ENCODE measurements around the gene NDC80.
"Not testable (repeated sequence)": the region's sequence is repeated elsewhere in the genome, so short reads cannot be mapped to it uniquely, and the experiment has no call there.

The NDC80 gene

DNA sequence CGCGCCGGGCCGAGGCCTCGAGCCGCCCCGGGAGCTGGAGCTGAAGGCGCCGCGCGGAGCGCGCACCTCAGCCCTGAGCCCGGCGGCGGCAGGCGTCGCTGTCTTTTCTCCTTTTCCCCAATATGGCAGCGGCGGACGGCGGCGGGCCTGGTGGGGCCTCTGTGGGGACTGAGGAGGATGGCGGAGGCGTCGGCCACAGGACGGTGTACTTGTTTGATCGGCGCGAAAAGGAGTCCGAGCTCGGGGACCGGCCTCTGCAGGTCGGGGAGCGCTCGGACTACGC, 84.5 kb downstream of the NDC80 start:
- Mint-ChIP-seq H3K4me1 (peaks cover 24% of the 10 kb centered on the region), H3K9me3 (no peaks in the 10 kb centered on the region), H3K27me3 (ENCODE audit: low read depth) (peaks cover 7% of the 10 kb centered on the region), H3K4me3 (peak overlapping the region; percentile 93 to 98 (median 97)), H3K27ac (peak overlapping the region; percentile 87 to 95 (median 94)), H3K36me3 (ENCODE audit: low read depth) (peaks cover 8% of the 10 kb centered on the region)
- TF ChIP-seq, protein P1, sequence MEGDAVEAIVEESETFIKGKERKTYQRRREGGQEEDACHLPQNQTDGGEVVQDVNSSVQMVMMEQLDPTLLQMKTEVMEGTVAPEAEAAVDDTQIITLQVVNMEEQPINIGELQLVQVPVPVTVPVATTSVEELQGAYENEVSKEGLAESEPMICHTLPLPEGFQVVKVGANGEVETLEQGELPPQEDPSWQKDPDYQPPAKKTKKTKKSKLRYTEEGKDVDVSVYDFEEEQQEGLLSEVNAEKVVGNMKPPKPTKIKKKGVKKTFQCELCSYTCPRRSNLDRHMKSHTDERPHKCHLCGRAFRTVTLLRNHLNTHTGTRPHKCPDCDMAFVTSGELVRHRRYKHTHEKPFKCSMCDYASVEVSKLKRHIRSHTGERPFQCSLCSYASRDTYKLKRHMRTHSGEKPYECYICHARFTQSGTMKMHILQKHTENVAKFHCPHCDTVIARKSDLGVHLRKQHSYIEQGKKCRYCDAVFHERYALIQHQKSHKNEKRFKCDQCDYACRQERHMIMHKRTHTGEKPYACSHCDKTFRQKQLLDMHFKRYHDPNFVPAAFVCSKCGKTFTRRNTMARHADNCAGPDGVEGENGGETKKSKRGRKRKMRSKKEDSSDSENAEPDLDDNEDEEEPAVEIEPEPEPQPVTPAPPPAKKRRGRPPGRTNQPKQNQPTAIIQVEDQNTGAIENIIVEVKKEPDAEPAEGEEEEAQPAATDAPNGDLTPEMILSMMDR (IDR thresholded peaks at IDR 0.05; ENCODE audit: unreplicated experiment in 3 of 3) = peak in 1 of 3 experiments; percentile 16

DNA sequence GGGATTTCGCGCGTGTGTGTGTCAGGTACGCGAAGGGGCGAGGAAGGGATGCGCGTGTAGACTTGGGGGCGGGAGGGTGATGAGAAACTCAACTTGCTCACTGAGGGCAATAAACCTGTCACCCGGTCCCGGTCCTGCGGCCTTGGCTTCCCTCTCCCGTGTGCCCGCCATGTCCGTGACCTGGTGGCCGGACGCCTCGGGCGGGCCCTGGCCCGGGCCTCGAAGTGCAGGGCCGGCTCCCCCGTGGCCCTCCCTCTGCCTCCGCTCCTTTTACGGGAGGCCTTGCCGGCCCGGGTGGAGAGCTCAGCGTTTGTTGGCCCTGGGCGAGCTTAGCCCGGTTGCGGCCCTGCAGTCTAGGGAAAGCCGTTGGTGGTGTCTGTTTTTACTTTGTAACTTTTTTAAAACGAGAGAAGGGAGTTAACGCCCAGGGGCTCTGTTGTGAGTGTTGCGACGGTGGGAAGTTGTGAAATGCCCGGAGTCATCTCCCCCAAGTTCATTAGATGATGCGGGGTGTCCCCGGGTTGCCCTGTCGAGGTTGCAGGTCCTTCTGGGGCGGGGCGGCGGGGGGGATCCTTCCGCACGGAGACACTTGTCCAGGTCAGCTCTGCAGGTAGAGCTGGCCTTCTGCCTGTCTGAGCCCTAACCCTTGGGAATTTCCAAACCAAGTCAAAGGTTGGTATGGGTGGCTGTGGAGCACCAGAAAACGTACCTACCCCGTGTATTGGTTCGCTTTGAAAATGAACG, 85.1 kb downstream of the NDC80 start:
- Mint-ChIP-seq H3K9me3 (no peaks in the 10 kb centered on the region), H3K36me3 (ENCODE audit: low read depth) (peaks cover 12% of the 10 kb centered on the region), H3K27ac (peak overlapping the region; percentile 87 to 95 (median 94)), H3K27me3 (ENCODE audit: low read depth) (peaks cover 7% of the 10 kb centered on the region), H3K4me1 (peaks cover 24% of the 10 kb centered on the region), H3K4me3 (peak overlapping the region; percentile 93 to 98 (median 97))
- TF ChIP-seq, protein P1 (IDR thresholded peaks at IDR 0.05; ENCODE audit: unreplicated experiment in 3 of 3) = no peak

DNA sequence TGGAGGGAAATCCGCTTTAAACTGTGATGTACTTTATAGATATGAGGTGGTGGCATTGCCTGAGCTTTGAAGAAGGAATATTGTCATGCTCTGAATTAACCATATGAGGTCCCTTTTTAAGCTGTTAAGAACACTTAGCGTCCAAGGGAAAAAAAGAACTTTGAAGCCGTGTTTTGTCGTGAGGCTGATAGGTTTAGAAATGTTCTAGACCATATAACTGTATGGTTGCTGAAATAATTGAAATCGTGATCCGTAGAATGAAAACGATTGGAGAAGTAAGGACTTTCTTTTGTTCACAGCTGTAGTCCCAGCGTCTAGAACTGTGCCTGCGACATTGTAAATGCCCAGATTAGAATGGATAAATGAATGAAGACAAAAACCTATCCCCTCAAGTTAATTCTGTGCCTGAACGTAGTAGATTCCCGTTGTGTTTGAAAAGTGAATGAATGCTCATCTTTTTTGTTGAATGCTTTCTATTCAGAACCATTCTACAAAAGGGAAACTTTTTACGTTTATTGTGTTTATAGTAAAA, 85.7 kb downstream of the NDC80 start:
- Mint-ChIP-seq H3K27me3 (ENCODE audit: low read depth) (peaks cover 7% of the 10 kb centered on the region), H3K4me3 (peak overlapping the region; percentile 93 to 98 (median 97)), H3K4me1 (peaks cover 24% of the 10 kb centered on the region), H3K27ac (peak overlapping the region; percentile 87 to 95 (median 94)), H3K9me3 (no peaks in the 10 kb centered on the region), H3K36me3 (ENCODE audit: low read depth) (peaks cover 14% of the 10 kb centered on the region)
- TF ChIP-seq, protein P1 (IDR thresholded peaks at IDR 0.05; ENCODE audit: unreplicated experiment in 3 of 3) = no peak

DNA sequence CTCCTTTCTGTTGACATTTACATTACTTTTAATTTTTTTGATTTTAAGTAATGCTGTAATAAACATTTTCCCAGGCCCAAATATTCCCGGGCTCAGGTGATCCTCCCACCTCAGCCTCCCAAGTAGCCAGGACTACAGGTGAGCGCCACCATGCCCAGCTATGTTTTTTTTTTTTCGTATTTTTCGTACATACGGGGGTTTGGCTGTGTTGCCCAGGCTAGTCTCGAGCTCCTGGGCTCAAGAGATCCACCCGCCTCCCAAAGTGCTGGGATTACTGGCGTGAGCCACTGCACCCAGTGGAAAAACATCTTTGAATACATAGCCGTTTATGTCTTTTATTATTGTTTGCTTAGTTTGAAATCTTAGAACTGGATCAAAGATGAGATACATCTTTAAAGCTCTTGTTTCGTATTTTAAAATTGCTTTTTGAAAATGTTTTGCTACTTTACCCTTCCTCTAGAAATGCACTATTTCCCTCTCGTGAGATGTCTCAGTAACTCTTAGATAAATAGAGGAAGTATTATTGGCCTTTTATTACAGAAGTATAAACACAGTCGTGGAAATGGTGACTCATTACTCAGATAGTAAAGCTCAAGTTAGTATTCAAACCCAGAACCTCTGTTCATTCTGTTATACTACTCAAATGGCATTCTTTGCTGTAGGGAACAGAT, 86.6 kb downstream of the NDC80 start:
- H3K4me3 Mint-ChIP-seq = peak overlapping the region; percentile 79 to 85 (median 83)
- H3K27ac Mint-ChIP-seq = peak overlapping the region; percentile 85 to 88 (median 87)

DNA sequence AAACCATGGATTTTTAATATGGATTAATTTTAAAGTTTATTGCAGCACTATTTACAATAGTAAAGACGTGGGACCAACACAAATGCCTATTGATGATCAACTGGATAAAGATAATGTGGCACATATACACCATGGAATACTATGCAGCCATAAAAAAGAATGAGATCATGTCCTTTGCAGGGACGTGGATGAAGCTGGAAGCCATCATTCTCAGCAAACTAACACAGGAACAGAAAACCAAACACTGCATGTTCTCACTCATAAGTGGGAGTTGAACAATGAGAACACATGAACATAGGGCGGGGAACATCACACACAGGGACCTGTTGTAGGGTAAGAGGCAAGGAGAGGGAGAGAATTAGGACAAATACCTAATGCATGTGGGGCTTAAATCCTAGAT, 89.5 kb downstream of the NDC80 start:
- H3K9me3 Mint-ChIP-seq; H3K27ac Mint-ChIP-seq; H3K4me3 Mint-ChIP-seq; H3K27me3 Mint-ChIP-seq (ENCODE audit: low read depth): not testable (repeated sequence)
- peaks cover 35% of the 10 kb centered on the region for H3K36me3 Mint-ChIP-seq (ENCODE audit: low read depth)
- peaks cover 22% of the 10 kb centered on the region for H3K4me1 Mint-ChIP-seq

More for the DNA sequence above, 86.6 kb downstream of the NDC80 start:
- peaks cover 19% of the 10 kb centered on the region for H3K36me3 Mint-ChIP-seq (ENCODE audit: low read depth)
- peaks cover 28% of the 10 kb centered on the region for H3K4me1 Mint-ChIP-seq
- peaks cover 7% of the 10 kb centered on the region for H3K27me3 Mint-ChIP-seq (ENCODE audit: low read depth)
- H3K9me3 Mint-ChIP-seq = no peaks in the 10 kb centered on the region
- TF ChIP-seq, protein P1 (IDR thresholded peaks at IDR 0.05; ENCODE audit: unreplicated experiment in 3 of 3) = no peak

GRCh38 chr18:2662288-2662687, 90.9 kb downstream of the NDC80 start:
- Mint-ChIP-seq H3K36me3 (ENCODE audit: low read depth) (peaks cover 40% of the 10 kb centered on the region), H3K4me1 (peaks cover 14% of the 10 kb centered on the region)
- not testable (repeated sequence) for H3K9me3 Mint-ChIP-seq; H3K27ac Mint-ChIP-seq; H3K27me3 Mint-ChIP-seq (ENCODE audit: low read depth); H3K4me3 Mint-ChIP-seq

All from nephron (organoid).